GM12878 (cell line): ENCODE data around the gene NES. TPM values are rescaled to one million over a fixed set of nuclear protein-coding genes. Genes with fewer than 3 reads are reported as not detected.

Experiments
- ASH2L ChIP-seq: fragments of 300-600, 200-600 bp; sonication (generic); IDR thresholded peaks from 2 replicates; pipeline ENCODE4 v1.6.1; 2017; ENCODE audit warnings: low read depth, mild to moderate bottlenecking, borderline replicate concordance
- BHLHE40 ChIP-seq, 2 experiments: fragments of 450-650 bp in 1 of 2; IDR thresholded peaks; 2 replicates each; pipeline ENCODE4 v1.6.1; 2011 to 2017; ENCODE audit warnings: low read depth in 2 of 2, borderline replicate concordance in 1 of 2, improper control_type of control experiment in 1 of 2, low read length in 1 of 2, mild to moderate bottlenecking in 1 of 2
- BMI1 ChIP-seq: fragments of 450-650 bp; IDR thresholded peaks from 2 replicates; pipeline ENCODE4 v1.6.1; 2016; ENCODE audit warnings: mild to moderate bottlenecking, moderate library complexity, borderline replicate concordance
- CBFB ChIP-seq: IDR thresholded peaks from 2 replicates; pipeline ENCODE4 v1.6.1; 2016; ENCODE audit warnings: antibody characterized with exemption, low read depth
- CHD2 ChIP-seq: IDR thresholded peaks from 2 replicates; pipeline ENCODE4 v1.6.1; 2011; ENCODE audit warnings: low read depth, low read length, improper control_type of control experiment, borderline replicate concordance
- CREB1 ChIP-seq: IDR thresholded peaks from 2 replicates; pipeline ENCODE4 v1.6.1; 2012; ENCODE audit warnings: low read depth, mild to moderate bottlenecking, inconsistent platforms
- HDGF ChIP-seq: fragments of 450-650 bp; IDR thresholded peaks from 2 replicates; pipeline ENCODE4 v1.6.1; 2016; ENCODE audit warnings: antibody characterized with exemption
- LARP7 ChIP-seq: fragments of 450-650 bp; IDR thresholded peaks from 2 replicates; pipeline ENCODE4 v1.6.1; 2017; ENCODE audit warnings: mild to moderate bottlenecking
- NFIC ChIP-seq: IDR thresholded peaks from 2 replicates; pipeline ENCODE4 v1.6.1; 2012; ENCODE audit warnings: low read depth, mild to moderate bottlenecking, inconsistent platforms, low read length, moderate library complexity
- POLR2AphosphoS2 ChIP-seq: IDR thresholded peaks from 2 replicates; pipeline ENCODE4 v1.6.1; 2011; ENCODE audit warnings: low read depth, mild to moderate bottlenecking, low read length, improper control_type of control experiment, moderate library complexity
- POU2F2 ChIP-seq: IDR thresholded peaks from 3 replicates; pipeline ENCODE4 v1.6.1; 2011; ENCODE audit warnings: low read depth, mild to moderate bottlenecking, low read length, borderline replicate concordance
- SMAD5 ChIP-seq: IDR thresholded peaks from 2 replicates; pipeline ENCODE4 v1.6.1; 2016; ENCODE audit warnings: antibody characterized with exemption, low read depth
- SMARCA5 ChIP-seq: fragments of 450-650 bp; IDR thresholded peaks from 2 replicates; pipeline ENCODE4 v1.6.1; 2017; ENCODE audit warnings: mild to moderate bottlenecking
- SRF ChIP-seq, 2 experiments: IDR thresholded peaks; 2 replicates each; pipeline ENCODE4 v1.6.1; 2011; ENCODE audit warnings: low read depth in 2 of 2, low read length in 2 of 2, mild to moderate bottlenecking in 1 of 2, moderate library complexity in 1 of 2
- SUPT20H ChIP-seq: IDR thresholded peaks from 2 replicates; pipeline ENCODE4 v1.6.1; 2011; ENCODE audit warnings: low read depth, mild to moderate bottlenecking, low read length, moderate library complexity, borderline replicate concordance; ENCODE audit not compliant: control insufficient read depth
- ZNF217 ChIP-seq: fragments of 450-650 bp; IDR thresholded peaks from 2 replicates; pipeline ENCODE4 v1.6.1; 2017; ENCODE audit warnings: antibody characterized with exemption, mild to moderate bottlenecking
- ZZZ3 ChIP-seq: IDR thresholded peaks from 2 replicates; pipeline ENCODE4 v1.6.1; 2011; ENCODE audit warnings: low read depth; ENCODE audit not compliant: control insufficient read depth, insufficient read length
- polyA plus RNA-seq, 11 experiments: library from polyadenylated mRNA; depleted of rRNA in 4 of 11; unstranded in 6 of 11; stranded (reverse) in 5 of 11; fragments of >200 nt; fragmentation: Nextera tagmentation in 4 of 11; fragmentation: Illumina TruSeq in 1 of 11; extraction: Ambion mirVana in 4 of 11; extraction: Trizol in 1 of 11; gene quantifications; 1 replicate in 1 of 11; 2 replicates in 10 of 11; pipeline versions ENCODE4 v1.2.1 to v1.2.3, GENCODE V29; 2011 to 2016; ENCODE audit warnings: inconsistent platforms in 2 of 11, missing spikeins in 2 of 11, low read depth in 1 of 11
- total RNA-seq, 4 experiments: library from RNA; depleted of rRNA in 3 of 4; stranded (reverse); fragments of >200 nt in 3 of 4; fragmentation: Illumina TruSeq in 1 of 4; extraction: Trizol in 1 of 4; gene quantifications; 2 replicates each; pipeline versions ENCODE4 v1.2.1 to v1.2.3, GENCODE V29; 2013 to 2021
- TF ChIP-seq, protein P1 (sequence below): fragments of 450-650 bp; IDR thresholded peaks from 2 replicates; pipeline ENCODE4 v1.6.1; 2018; ENCODE audit warnings: borderline replicate concordance, mild to moderate bottlenecking; ENCODE audit not compliant: partially characterized antibody
- TF ChIP-seq, protein P2 (sequence below): fragments of 450-650 bp; IDR thresholded peaks from 2 replicates; pipeline ENCODE4 v1.6.1; 2016; ENCODE audit warnings: mild to moderate bottlenecking
- TF ChIP-seq, protein P3 (sequence below): IDR thresholded peaks from 2 replicates; pipeline ENCODE4 v1.6.1; 2012; ENCODE audit warnings: improper control_type of control experiment, low read depth, low read length; ENCODE audit not compliant: insufficient replicate concordance
- TF ChIP-seq, protein P4 (sequence below): fragments of 450-650 bp; IDR thresholded peaks from 2 replicates; pipeline ENCODE4 v1.6.1; 2014; ENCODE audit warnings: mild to moderate bottlenecking

The NES gene
- total and polyA plus RNA-seq, 10 of the 15 experiments (the other 5 are each of a cell fraction or from before 2014, with no cell fraction given): under 0.01 to 0.15 (median 0.02) TPM; not detected in 4

DNA sequence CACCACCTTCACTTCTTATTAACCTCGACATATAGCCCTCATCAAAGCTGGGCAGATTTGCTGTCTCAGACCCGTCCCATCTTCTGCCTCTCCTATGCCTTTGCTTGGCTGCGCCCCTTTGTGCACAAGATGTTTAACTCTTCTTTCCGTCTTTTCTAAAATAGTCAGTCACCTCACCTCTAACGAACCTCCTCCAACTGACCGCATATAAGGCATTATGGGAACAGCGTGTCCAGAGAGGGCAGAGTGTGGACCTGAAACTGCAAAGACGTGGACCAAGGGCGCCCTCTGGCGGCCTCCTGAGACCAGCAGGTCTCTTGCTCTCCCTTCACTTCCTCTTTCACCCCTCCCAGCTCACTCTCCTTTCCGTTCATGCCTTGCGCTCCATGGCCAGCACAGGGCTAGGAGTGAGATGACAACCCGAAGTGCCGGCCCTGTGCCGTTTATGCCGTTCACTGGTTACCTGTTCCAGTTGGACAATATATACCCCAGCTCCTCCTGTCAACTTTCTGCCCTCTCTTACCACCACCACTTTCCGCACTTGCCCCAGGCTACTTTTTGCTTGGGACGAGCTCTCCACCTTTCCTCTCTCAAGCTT lies 48.6 kb upstream of the NES start (continued):
- TF ChIP-seq, protein P1, sequence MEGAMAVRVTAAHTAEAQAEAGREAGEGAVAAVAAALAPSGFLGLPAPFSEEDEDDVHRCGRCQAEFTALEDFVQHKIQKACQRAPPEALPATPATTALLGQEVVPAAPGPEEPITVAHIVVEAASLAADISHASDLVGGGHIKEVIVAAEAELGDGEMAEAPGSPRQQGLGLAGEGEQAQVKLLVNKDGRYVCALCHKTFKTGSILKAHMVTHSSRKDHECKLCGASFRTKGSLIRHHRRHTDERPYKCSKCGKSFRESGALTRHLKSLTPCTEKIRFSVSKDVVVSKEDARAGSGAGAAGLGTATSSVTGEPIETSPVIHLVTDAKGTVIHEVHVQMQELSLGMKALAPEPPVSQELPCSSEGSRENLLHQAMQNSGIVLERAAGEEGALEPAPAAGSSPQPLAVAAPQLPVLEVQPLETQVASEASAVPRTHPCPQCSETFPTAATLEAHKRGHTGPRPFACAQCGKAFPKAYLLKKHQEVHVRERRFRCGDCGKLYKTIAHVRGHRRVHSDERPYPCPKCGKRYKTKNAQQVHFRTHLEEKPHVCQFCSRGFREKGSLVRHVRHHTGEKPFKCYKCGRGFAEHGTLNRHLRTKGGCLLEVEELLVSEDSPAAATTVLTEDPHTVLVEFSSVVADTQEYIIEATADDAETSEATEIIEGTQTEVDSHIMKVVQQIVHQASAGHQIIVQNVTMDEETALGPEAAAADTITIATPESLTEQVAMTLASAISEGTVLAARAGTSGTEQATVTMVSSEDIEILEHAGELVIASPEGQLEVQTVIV: peak; percentile 25
- TF ChIP-seq ZZZ3 (no peak), SRF (IDR thresholded peaks at IDR 0.05; ENCODE audit: low read depth in 2 of 2, low read length in 2 of 2) (no peak), SUPT20H (no peak), CREB1 (0 out of 2 replicates have a peak, but pooled peaks have one; percentile 36), BMI1 (no peak), SMAD5 (no peak), LARP7 (no peak), BHLHE40 (IDR thresholded peaks at IDR 0.05; ENCODE audit: borderline replicate concordance in 1 of 2, low read depth in 2 of 2, low read length in 1 of 2) (no peak), POU2F2 (no peak), NFIC (no peak), ZNF217 (no peak), HDGF (peak; percentile 89), ASH2L (no peak), POLR2AphosphoS2 (no peak), CBFB (no peak), CHD2 (0 out of 2 replicates have a peak, but pooled peaks have one; percentile 1), SMARCA5 (peak; percentile 92)
- TF ChIP-seq, protein P2, sequence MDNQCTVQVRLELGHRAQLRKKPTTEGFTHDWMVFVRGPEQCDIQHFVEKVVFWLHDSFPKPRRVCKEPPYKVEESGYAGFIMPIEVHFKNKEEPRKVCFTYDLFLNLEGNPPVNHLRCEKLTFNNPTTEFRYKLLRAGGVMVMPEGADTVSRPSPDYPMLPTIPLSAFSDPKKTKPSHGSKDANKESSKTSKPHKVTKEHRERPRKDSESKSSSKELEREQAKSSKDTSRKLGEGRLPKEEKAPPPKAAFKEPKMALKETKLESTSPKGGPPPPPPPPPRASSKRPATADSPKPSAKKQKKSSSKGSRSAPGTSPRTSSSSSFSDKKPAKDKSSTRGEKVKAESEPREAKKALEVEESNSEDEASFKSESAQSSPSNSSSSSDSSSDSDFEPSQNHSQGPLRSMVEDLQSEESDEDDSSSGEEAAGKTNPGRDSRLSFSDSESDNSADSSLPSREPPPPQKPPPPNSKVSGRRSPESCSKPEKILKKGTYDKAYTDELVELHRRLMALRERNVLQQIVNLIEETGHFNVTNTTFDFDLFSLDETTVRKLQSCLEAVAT: peak; percentile 38; the same call in 1 of the 2 replicates
- TF ChIP-seq, protein P3, sequence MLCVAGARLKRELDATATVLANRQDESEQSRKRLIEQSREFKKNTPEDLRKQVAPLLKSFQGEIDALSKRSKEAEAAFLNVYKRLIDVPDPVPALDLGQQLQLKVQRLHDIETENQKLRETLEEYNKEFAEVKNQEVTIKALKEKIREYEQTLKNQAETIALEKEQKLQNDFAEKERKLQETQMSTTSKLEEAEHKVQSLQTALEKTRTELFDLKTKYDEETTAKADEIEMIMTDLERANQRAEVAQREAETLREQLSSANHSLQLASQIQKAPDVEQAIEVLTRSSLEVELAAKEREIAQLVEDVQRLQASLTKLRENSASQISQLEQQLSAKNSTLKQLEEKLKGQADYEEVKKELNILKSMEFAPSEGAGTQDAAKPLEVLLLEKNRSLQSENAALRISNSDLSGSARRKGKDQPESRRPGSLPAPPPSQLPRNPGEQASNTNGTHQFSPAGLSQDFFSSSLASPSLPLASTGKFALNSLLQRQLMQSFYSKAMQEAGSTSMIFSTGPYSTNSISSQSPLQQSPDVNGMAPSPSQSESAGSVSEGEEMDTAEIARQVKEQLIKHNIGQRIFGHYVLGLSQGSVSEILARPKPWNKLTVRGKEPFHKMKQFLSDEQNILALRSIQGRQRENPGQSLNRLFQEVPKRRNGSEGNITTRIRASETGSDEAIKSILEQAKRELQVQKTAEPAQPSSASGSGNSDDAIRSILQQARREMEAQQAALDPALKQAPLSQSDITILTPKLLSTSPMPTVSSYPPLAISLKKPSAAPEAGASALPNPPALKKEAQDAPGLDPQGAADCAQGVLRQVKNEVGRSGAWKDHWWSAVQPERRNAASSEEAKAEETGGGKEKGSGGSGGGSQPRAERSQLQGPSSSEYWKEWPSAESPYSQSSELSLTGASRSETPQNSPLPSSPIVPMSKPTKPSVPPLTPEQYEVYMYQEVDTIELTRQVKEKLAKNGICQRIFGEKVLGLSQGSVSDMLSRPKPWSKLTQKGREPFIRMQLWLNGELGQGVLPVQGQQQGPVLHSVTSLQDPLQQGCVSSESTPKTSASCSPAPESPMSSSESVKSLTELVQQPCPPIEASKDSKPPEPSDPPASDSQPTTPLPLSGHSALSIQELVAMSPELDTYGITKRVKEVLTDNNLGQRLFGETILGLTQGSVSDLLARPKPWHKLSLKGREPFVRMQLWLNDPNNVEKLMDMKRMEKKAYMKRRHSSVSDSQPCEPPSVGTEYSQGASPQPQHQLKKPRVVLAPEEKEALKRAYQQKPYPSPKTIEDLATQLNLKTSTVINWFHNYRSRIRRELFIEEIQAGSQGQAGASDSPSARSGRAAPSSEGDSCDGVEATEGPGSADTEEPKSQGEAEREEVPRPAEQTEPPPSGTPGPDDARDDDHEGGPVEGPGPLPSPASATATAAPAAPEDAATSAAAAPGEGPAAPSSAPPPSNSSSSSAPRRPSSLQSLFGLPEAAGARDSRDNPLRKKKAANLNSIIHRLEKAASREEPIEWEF: no peak
- TF ChIP-seq, protein P4, sequence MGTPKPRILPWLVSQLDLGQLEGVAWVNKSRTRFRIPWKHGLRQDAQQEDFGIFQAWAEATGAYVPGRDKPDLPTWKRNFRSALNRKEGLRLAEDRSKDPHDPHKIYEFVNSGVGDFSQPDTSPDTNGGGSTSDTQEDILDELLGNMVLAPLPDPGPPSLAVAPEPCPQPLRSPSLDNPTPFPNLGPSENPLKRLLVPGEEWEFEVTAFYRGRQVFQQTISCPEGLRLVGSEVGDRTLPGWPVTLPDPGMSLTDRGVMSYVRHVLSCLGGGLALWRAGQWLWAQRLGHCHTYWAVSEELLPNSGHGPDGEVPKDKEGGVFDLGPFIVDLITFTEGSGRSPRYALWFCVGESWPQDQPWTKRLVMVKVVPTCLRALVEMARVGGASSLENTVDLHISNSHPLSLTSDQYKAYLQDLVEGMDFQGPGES: no peak
